CD14-positive monocyte (primary cell): Measurements from ENCODE around the gene NUP188. TPM values are rescaled to one million over a fixed set of nuclear protein-coding genes. Genes with fewer than 3 reads are reported as not detected.

Source experiments
- DNase-seq, 3 donors: peaks; one replicate each; pipeline ENCODE4 v3.0.0-alpha.2; 2011 to 2022
- H2AFZ ChIP-seq: 2 replicates; pipeline ENCODE4 v1.6.0; 2012; ENCODE audit warnings: mild to moderate bottlenecking, low read depth, low read length, inconsistent platforms; ENCODE audit not compliant: insufficient read depth, poor library complexity, severe bottlenecking
- H3K27ac ChIP-seq, 2 donors: 1 replicate in 1 of 2; 2 replicates in 1 of 2; pipeline ENCODE4 v1.5.1; 2012 to 2013; ENCODE audit warnings: low read length in 2 of 2, control low read depth in 1 of 2, inconsistent platforms in 1 of 2, low read depth in 1 of 2, mild to moderate bottlenecking in 1 of 2
- H3K27me3 ChIP-seq, 2 donors: one replicate each; pipeline versions ENCODE4 v1.6.0 to v1.6.1; 2011 to 2013; ENCODE audit warnings: low read length in 2 of 2; ENCODE audit not compliant: control insufficient read depth in 2 of 2, insufficient read depth in 2 of 2
- H3K36me3 ChIP-seq, 2 donors: replicated peaks in 1 of 2; 1 replicate in 1 of 2; 2 replicates in 1 of 2; pipeline versions ENCODE4 v1.5.1 to v1.6.1; 2012 to 2013; ENCODE audit warnings: low read length in 2 of 2, control low read depth in 1 of 2, inconsistent platforms in 1 of 2, mild to moderate bottlenecking in 1 of 2; ENCODE audit not compliant: insufficient read depth in 2 of 2, control insufficient read depth in 1 of 2
- H3K4me1 ChIP-seq, 2 donors: 1 replicate in 1 of 2; 2 replicates in 1 of 2; pipeline versions ENCODE4 v1.5.1 to v1.6.1; 2012 to 2013; ENCODE audit warnings: low read length in 2 of 2, control low read depth in 1 of 2, inconsistent platforms in 1 of 2, mild to moderate bottlenecking in 1 of 2, moderate library complexity in 1 of 2; ENCODE audit not compliant: insufficient read depth in 2 of 2, control insufficient read depth in 1 of 2
- H3K4me2 ChIP-seq: replicated peaks from 2 replicates; pipeline ENCODE3; 2012; ENCODE audit warnings: low read length, moderate library complexity, mild to moderate bottlenecking; ENCODE audit not compliant: poor library complexity, severe bottlenecking; ENCODE audit errors: extremely low read depth
- H3K4me3 ChIP-seq, 3 experiments: fragments of 200-600 bp in 1 of 3; sonication (generic) in 1 of 3; replicated peaks in 1 of 3; 1 replicate in 2 of 3; 2 replicates in 1 of 3; pipeline ENCODE4 v1.5.1; 2011 to 2013; ENCODE audit warnings: low read length in 3 of 3, mild to moderate bottlenecking in 3 of 3, control low read depth in 2 of 3, low read depth in 2 of 3, inconsistent platforms in 1 of 3, moderate library complexity in 1 of 3
- H3K79me2 ChIP-seq: 2 replicates; pipeline ENCODE4 v1.6.0; 2012; ENCODE audit warnings: mild to moderate bottlenecking, control low read depth, inconsistent platforms, low read length, moderate library complexity; ENCODE audit not compliant: insufficient read depth
- H3K9ac ChIP-seq: 2 replicates; pipeline ENCODE4 v1.6.0; 2017; ENCODE audit warnings: low read length, mild to moderate bottlenecking; ENCODE audit not compliant: insufficient read depth, poor library complexity, severe bottlenecking
- H3K9me3 ChIP-seq, 2 donors: replicated peaks in 1 of 2; 1 replicate in 1 of 2; 2 replicates in 1 of 2; pipeline versions ENCODE4 v1.5.1 to v1.6.1; 2012 to 2013; ENCODE audit warnings: low read length in 2 of 2, control low read depth in 1 of 2; ENCODE audit not compliant: control insufficient read depth in 1 of 2, insufficient read depth in 1 of 2
- H4K20me1 ChIP-seq: 2 replicates; pipeline ENCODE4 v1.6.0; 2012; ENCODE audit warnings: mild to moderate bottlenecking, low read length, control low read depth, moderate library complexity; ENCODE audit not compliant: insufficient read depth
- H3K27ac Mint-ChIP-seq, 7 donors: one replicate each; pipeline ENCODE4 v1.8.0; 2020; ENCODE audit warnings: mild to moderate bottlenecking in 7 of 7, mixed read lengths in 7 of 7, moderate library complexity in 6 of 7, inconsistent platforms in 2 of 7
- H3K27me3 Mint-ChIP-seq, 3 donors: one replicate each; pipeline ENCODE4 v1.8.0; 2021 to 2022; ENCODE audit warnings: low read depth in 3 of 3, mild to moderate bottlenecking in 3 of 3, mixed read lengths in 3 of 3, moderate library complexity in 3 of 3, inconsistent platforms in 1 of 3
- H3K36me3 Mint-ChIP-seq, 2 donors: one replicate each; pipeline ENCODE4 v1.8.0; 2020; ENCODE audit warnings: mixed read lengths in 2 of 2, inconsistent platforms in 1 of 2, mild to moderate bottlenecking in 1 of 2
- H3K4me1 Mint-ChIP-seq: one replicate; pipeline ENCODE4 v1.8.0; 2020; ENCODE audit warnings: mild to moderate bottlenecking, mixed read lengths
- H3K4me3 Mint-ChIP-seq, 2 donors: one replicate each; pipeline ENCODE4 v1.8.0; 2020; ENCODE audit warnings: mild to moderate bottlenecking in 2 of 2, mixed read lengths in 2 of 2, moderate library complexity in 1 of 2
- H3K9me3 Mint-ChIP-seq, 7 donors: one replicate each; pipeline ENCODE4 v1.8.0; 2020 to 2022; ENCODE audit warnings: mixed read lengths in 7 of 7, mild to moderate bottlenecking in 6 of 7, moderate library complexity in 6 of 7, inconsistent platforms in 2 of 7
- WGBS: methylation state at CpG from one replicate; pipeline ENCODE4 v1.1.5; 2013; ENCODE audit warnings: missing lambda C conversion rate; ENCODE audit not compliant: insufficient coverage; 5-methylcytosine and 5-hydroxymethylcytosine counted together
- intact Hi-C, 2 donors: fragments of 100-400 bp; cut with micrococcal nuclease; formaldehyde crosslinking; loops; one replicate each; pipeline versions ENCODE4 v1.15.0 to v1.15.1; 2023
- polyA plus RNA-seq, 3 donors: library from polyadenylated mRNA; depleted of rRNA in 1 of 3; unstranded in 2 of 3; stranded (reverse) in 1 of 3; fragments of 300-500 nt in 2 of 3; fragments of >200 nt in 1 of 3; fragmentation: Illumina TruSeq in 2 of 3; gene quantifications; 1 replicate in 2 of 3; 2 replicates in 1 of 3; pipeline ENCODE4 v1.2.3, GENCODE V29; 2012 to 2021
- TF ChIP-seq, protein P1 (sequence below): fragments of 200-600 bp; IDR thresholded peaks from one replicate; pipeline ENCODE4 v1.8.0; 2022; ENCODE audit warnings: antibody characterized with exemption, mild to moderate bottlenecking

NUP188 gene
- polyA plus RNA-seq, 3 donors: 10.5 to 28.2 (median 17.2) TPM

- Histone ChIP-seq H3K4me2 (peak overlapping the region; percentile 99), H3K9ac (no peak overlapping the region), H4K20me1 (peaks cover 16% of the 10 kb centered on the region), H3K79me2 (peaks cover 44% of the 10 kb centered on the region), H2AFZ (no peak overlapping the region), H3K9me3 (no peaks in the 10 kb centered on the region), H3K27me3 (no peaks in the 10 kb centered on the region), H3K4me1 (peaks cover 22 to 26% of the 10 kb centered on the region in 2 donors), H3K36me3 (peaks cover 20 to 33% of the 10 kb centered on the region in 2 donors), H3K27ac (peak overlapping the region in 1 of 2 donors; percentile 18), H3K4me3 (peak overlapping the region in 1 of 3 experiments; percentile 99)
- Mint-ChIP-seq H3K27me3 (peaks cover 0 to 1% (median 0%) of the 10 kb centered on the region in 3 donors), H3K4me1 (peaks cover 24% of the 10 kb centered on the region), H3K4me3 (no peak overlapping the region), H3K36me3 (peaks cover 26 to 36% of the 10 kb centered on the region in 2 donors), H3K27ac (no peak overlapping the region), H3K9me3 (peaks cover 0 to 1% (median 0%) of the 10 kb centered on the region in 7 donors)
- TF ChIP-seq, protein P1, sequence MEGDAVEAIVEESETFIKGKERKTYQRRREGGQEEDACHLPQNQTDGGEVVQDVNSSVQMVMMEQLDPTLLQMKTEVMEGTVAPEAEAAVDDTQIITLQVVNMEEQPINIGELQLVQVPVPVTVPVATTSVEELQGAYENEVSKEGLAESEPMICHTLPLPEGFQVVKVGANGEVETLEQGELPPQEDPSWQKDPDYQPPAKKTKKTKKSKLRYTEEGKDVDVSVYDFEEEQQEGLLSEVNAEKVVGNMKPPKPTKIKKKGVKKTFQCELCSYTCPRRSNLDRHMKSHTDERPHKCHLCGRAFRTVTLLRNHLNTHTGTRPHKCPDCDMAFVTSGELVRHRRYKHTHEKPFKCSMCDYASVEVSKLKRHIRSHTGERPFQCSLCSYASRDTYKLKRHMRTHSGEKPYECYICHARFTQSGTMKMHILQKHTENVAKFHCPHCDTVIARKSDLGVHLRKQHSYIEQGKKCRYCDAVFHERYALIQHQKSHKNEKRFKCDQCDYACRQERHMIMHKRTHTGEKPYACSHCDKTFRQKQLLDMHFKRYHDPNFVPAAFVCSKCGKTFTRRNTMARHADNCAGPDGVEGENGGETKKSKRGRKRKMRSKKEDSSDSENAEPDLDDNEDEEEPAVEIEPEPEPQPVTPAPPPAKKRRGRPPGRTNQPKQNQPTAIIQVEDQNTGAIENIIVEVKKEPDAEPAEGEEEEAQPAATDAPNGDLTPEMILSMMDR: no peak
- no peak for DNase-seq
- intact Hi-C loops: loop anchor here in 1 of 2 donors (5.0 kb wide), 1 partner anchor 39 kb away; no protein-coding TSS in a partner anchor
- WGBS: 100% methylated on average over 1 of the region's 8 CpGs
Measured at GRCh38 chr9:129038109-129038852, 90.8 kb downstream of the NUP188 start.

DNA sequence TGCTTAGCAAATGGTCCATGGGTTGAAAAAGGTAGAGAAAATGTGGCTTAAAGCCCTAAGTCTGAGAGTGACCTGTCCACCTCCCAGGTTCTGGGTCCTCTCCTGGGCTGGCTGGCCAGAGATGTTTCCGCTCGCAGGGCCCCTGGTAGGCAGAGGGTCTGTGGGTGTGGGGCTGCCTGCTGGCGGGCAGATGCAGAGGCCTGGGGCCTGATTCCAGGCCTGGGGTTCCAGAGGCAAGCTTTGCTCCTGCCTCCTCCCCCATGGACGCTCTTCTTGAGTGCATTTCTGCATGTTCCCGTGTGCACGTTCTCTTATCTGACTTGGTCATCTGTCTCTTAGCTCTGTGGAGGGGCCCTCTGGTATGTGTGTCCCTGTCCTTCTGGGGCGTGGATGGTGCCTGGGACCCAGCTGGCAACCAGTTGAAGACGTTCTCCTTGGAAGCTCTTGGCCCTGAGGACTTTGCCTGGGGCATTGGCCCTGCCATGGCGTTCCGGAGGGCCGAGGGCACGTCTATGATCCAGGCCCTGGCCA, 92.7 kb downstream of the NUP188 start:
- peaks cover 31 to 48% of the 10 kb centered on the region in 2 donors for H3K36me3 ChIP-seq
- DNase-seq: no peak
- no peak overlapping the region for H3K4me3 Mint-ChIP-seq
- H3K9me3 ChIP-seq: no peaks in the 10 kb centered on the region
- H3K4me3 ChIP-seq: no peak overlapping the region
- no peaks in the 10 kb centered on the region for H3K27me3 ChIP-seq
- H3K4me1 ChIP-seq: peaks cover 22 to 26% of the 10 kb centered on the region in 2 donors
- H3K36me3 Mint-ChIP-seq: peaks cover 36 to 52% of the 10 kb centered on the region in 2 donors
- H2AFZ ChIP-seq: no peak overlapping the region
- no peak overlapping the region for H3K27ac ChIP-seq
- H3K4me1 Mint-ChIP-seq: peaks cover 24% of the 10 kb centered on the region
- H3K9me3 Mint-ChIP-seq: peaks cover 0 to 1% (median 0%) of the 10 kb centered on the region in 7 donors
- peaks cover 16% of the 10 kb centered on the region for H4K20me1 ChIP-seq
- no peak overlapping the region for H3K9ac ChIP-seq
- intact Hi-C loops: no loop called here
- H3K27me3 Mint-ChIP-seq: peaks cover 0 to 1% (median 0%) of the 10 kb centered on the region in 3 donors
- 97% methylated on average over 9 of the region's 12 CpGs for WGBS
- TF ChIP-seq, protein P1: no peak
- H3K79me2 ChIP-seq: peaks cover 44% of the 10 kb centered on the region
- no peak overlapping the region for H3K4me2 ChIP-seq
- H3K27ac Mint-ChIP-seq: no peak overlapping the region
